ENCODE measurements around the gene PTF1A. TPM values are rescaled to one million over a fixed set of nuclear protein-coding genes. Genes with fewer than 3 reads are reported as not detected.
"Not testable (repeated sequence)": the region's sequence is repeated elsewhere in the genome, so short reads cannot be mapped to it uniquely, and the experiment has no call there.

Gene PTF1A
- polyA plus RNA-seq, 4 donors, result not detected

GRCh38 chr10:23202779-23203178 lies 10.7 kb downstream of the PTF1A start:
- no peak for DNase-seq (ENCODE audit: low read depth in 4 of 4, low spot score in 2 of 4)

GRCh38 chr10:23203369-23204325 lies 11.5 kb downstream of the PTF1A start:
- DNase-seq (ENCODE audit: low read depth in 4 of 4, low spot score in 2 of 4), result no peak

GRCh38 chr10:23204773-23205172 lies 12.7 kb downstream of the PTF1A start:
- no peak for DNase-seq (ENCODE audit: low read depth in 4 of 4, low spot score in 2 of 4)

- DNase-seq (ENCODE audit: low read depth in 4 of 4, low spot score in 2 of 4), result no peak
These were observed 14.0 kb downstream of the PTF1A start for GRCh38 chr10:23205972-23206642.

GRCh38 chr10:23217471-23217870 lies 25.4 kb downstream of the PTF1A start:
- DNase-seq (ENCODE audit: low read depth in 4 of 4, low spot score in 2 of 4), result no peak

- DNase-seq (ENCODE audit: low read depth in 4 of 4, low spot score in 2 of 4), result no peak
These were observed 38.5 kb downstream of the PTF1A start for GRCh38 chr10:23230582-23230981.

GRCh38 chr10:23238015-23238414 lies 45.9 kb downstream of the PTF1A start:
- DNase-seq (ENCODE audit: low read depth in 4 of 4, low spot score in 2 of 4), result no peak

- not testable (repeated sequence) for DNase-seq (ENCODE audit: low read depth in 4 of 4, low spot score in 2 of 4)
These were observed 49.7 kb downstream of the PTF1A start for GRCh38 chr10:23241779-23242178.

Other genes starting within 250 kb of the PTF1A start
- gene MSRB2, start 96.7 kb upstream of the PTF1A start, polyA plus RNA-seq (ENCODE audit: insufficient read length in 4 of 4), result 10 to 100 TPM; 42.2 to 52.0 (median 47.2) TPM
- gene C10orf67, start 152.5 kb downstream of the PTF1A start, polyA plus RNA-seq (ENCODE audit: insufficient read length in 4 of 4), result 1 to 10 TPM; 1.7 to 2.3 (median 2.0) TPM
- gene OTUD1, start 246.8 kb downstream of the PTF1A start, polyA plus RNA-seq (ENCODE audit: insufficient read length in 4 of 4), result 10 to 100 TPM; 24.7 to 25.9 (median 24.9) TPM

Data from left renal cortex interstitium (tissue), 4 donors.